Measurements from ENCODE around the gene CLK2. TPM values are rescaled to one million over a fixed set of nuclear protein-coding genes. Genes with fewer than 3 reads are reported as not detected.

The CLK2 gene
- total RNA-seq, 4 donors from 2014 or later: 14.4 to 51.4 (median 32.9) TPM

GRCh38 chr1:155320252-155320651 is 46.9 kb upstream of the CLK2 start:
- 15 to 30% methylated on average over 6 to 11 of the region's 11 CpGs for WGBS, 2 donors (ENCODE audit: low coverage in 1 of 2)
- Histone ChIP-seq H3K4me1 (peaks cover 0 to 43% (median 17%) of the 10 kb centered on the region in 3 donors), H3K36me3 (peaks cover 0 to 24% of the 10 kb centered on the region in 2 donors), H3K27ac (peak overlapping the region in 3 of 4 donors; percentile 98 to 99 (median 99)), H3K9me3 (no peaks in the 10 kb centered on the region), H3K27me3 (no peaks in the 10 kb centered on the region), H3K4me3 (peak overlapping the region; percentile 47 to 92)
- ATAC-seq: no peak
- TF ChIP-seq POLR2AphosphoS5 (IDR thresholded peaks at IDR 0.05) (no peak), CTCF (IDR thresholded peaks at IDR 0.05) (no peak), EP300 (IDR thresholded peaks at IDR 0.05) (no peak), POLR2A (IDR thresholded peaks at IDR 0.05) (no peak)

- ATAC-seq: no peak
- H3K27me3 ChIP-seq: no peaks in the 10 kb centered on the region
- no peak overlapping the region for H3K4me3 ChIP-seq
- H3K9me3 ChIP-seq: no peaks in the 10 kb centered on the region
- TF ChIP-seq POLR2AphosphoS5 (IDR thresholded peaks at IDR 0.05) (no peak), CTCF (IDR thresholded peaks at IDR 0.05) (no peak), POLR2A (IDR thresholded peaks at IDR 0.05) (no peak), EP300 (IDR thresholded peaks at IDR 0.05) (no peak)
- peak overlapping the region in 1 of 4 donors; percentile 98 for H3K27ac ChIP-seq
- WGBS, 2 donors (ENCODE audit: low coverage in 1 of 2): 88 to 94% methylated on average over 3 of the region's 5 CpGs
- H3K4me1 ChIP-seq: peaks cover 0 to 36% (median 17%) of the 10 kb centered on the region in 3 donors
- H3K36me3 ChIP-seq: peaks cover 0 to 31% of the 10 kb centered on the region in 2 donors
These were observed 46.2 kb upstream of the CLK2 start for GRCh38 chr1:155319536-155319935.

- no peak for ATAC-seq
- Histone ChIP-seq H3K4me3 (no peak overlapping the region), H3K36me3 (peaks cover 0 to 45% of the 10 kb centered on the region in 2 donors), H3K4me1 (peaks cover 0 to 34% (median 17%) of the 10 kb centered on the region in 3 donors), H3K27ac (no peak overlapping the region), H3K9me3 (no peaks in the 10 kb centered on the region), H3K27me3 (no peaks in the 10 kb centered on the region)
- no peak for TF ChIP-seq EP300 (IDR thresholded peaks at IDR 0.05)
- no peak for TF ChIP-seq POLR2A (IDR thresholded peaks at IDR 0.05)
- no peak for TF ChIP-seq POLR2AphosphoS5 (IDR thresholded peaks at IDR 0.05)
- TF ChIP-seq CTCF (IDR thresholded peaks at IDR 0.05): no peak
- WGBS, 2 donors (ENCODE audit: low coverage in 1 of 2): 79 to 86% methylated on average over 4 of the region's 9 CpGs
These were observed 44.8 kb upstream of the CLK2 start for GRCh38 chr1:155318082-155318481.

GRCh38 chr1:155316922-155317321 is 43.6 kb upstream of the CLK2 start:
- WGBS, 2 donors (ENCODE audit: low coverage in 1 of 2): 75 to 80% methylated on average over 1 to 3 of the region's 3 CpGs
- Histone ChIP-seq H3K4me3 (no peak overlapping the region), H3K9me3 (no peaks in the 10 kb centered on the region), H3K36me3 (peaks cover 0 to 57% of the 10 kb centered on the region in 2 donors), H3K4me1 (peaks cover 0 to 24% (median 14%) of the 10 kb centered on the region in 3 donors), H3K27me3 (no peaks in the 10 kb centered on the region), H3K27ac (no peak overlapping the region)
- TF ChIP-seq POLR2AphosphoS5 (IDR thresholded peaks at IDR 0.05) (no peak), CTCF (IDR thresholded peaks at IDR 0.05) (no peak), POLR2A (IDR thresholded peaks at IDR 0.05) (no peak), EP300 (IDR thresholded peaks at IDR 0.05) (no peak)
- no peak for ATAC-seq

- 66 to 75% methylated on average over 2 to 5 of the region's 8 CpGs for WGBS, 2 donors (ENCODE audit: low coverage in 1 of 2)
- Histone ChIP-seq H3K36me3 (peaks cover 0 to 66% of the 10 kb centered on the region in 2 donors), H3K4me1 (peaks cover 0 to 23% (median 14%) of the 10 kb centered on the region in 3 donors), H3K9me3 (no peaks in the 10 kb centered on the region), H3K27me3 (no peaks in the 10 kb centered on the region), H3K27ac (no peak overlapping the region), H3K4me3 (no peak overlapping the region)
- TF ChIP-seq EP300 (IDR thresholded peaks at IDR 0.05): no peak
- TF ChIP-seq CTCF (IDR thresholded peaks at IDR 0.05): no peak
- TF ChIP-seq POLR2A (IDR thresholded peaks at IDR 0.05): no peak
- no peak for TF ChIP-seq POLR2AphosphoS5 (IDR thresholded peaks at IDR 0.05)
- ATAC-seq: no peak
These were observed 40.0 kb upstream of the CLK2 start for GRCh38 chr1:155313261-155313660.
